WI38 (cell line): ENCODE results near the gene MAP3K14.

ENCODE experiments used
- H3K4me3 ChIP-seq: 2 replicates; pipeline ENCODE4 v1.5.1; 2011; ENCODE audit warnings: low read depth, mild to moderate bottlenecking, control low read depth, low read length
- TF ChIP-seq, protein P1 (sequence below): IDR thresholded peaks from 2 replicates; pipeline ENCODE4 v1.5.1; 2012; ENCODE audit warnings: low read depth, mild to moderate bottlenecking, control low read depth, low read length

Gene MAP3K14

GRCh38 chr17:45225051-45225700 lies 91.6 kb downstream of the MAP3K14 start:
- no peak overlapping the region for H3K4me3 ChIP-seq
- TF ChIP-seq, protein P1, sequence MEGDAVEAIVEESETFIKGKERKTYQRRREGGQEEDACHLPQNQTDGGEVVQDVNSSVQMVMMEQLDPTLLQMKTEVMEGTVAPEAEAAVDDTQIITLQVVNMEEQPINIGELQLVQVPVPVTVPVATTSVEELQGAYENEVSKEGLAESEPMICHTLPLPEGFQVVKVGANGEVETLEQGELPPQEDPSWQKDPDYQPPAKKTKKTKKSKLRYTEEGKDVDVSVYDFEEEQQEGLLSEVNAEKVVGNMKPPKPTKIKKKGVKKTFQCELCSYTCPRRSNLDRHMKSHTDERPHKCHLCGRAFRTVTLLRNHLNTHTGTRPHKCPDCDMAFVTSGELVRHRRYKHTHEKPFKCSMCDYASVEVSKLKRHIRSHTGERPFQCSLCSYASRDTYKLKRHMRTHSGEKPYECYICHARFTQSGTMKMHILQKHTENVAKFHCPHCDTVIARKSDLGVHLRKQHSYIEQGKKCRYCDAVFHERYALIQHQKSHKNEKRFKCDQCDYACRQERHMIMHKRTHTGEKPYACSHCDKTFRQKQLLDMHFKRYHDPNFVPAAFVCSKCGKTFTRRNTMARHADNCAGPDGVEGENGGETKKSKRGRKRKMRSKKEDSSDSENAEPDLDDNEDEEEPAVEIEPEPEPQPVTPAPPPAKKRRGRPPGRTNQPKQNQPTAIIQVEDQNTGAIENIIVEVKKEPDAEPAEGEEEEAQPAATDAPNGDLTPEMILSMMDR = no peak

GRCh38 chr17:45224671-45225050 lies 92.2 kb downstream of the MAP3K14 start:
- TF ChIP-seq, protein P1 = no peak
- no peak overlapping the region for H3K4me3 ChIP-seq

DNA sequence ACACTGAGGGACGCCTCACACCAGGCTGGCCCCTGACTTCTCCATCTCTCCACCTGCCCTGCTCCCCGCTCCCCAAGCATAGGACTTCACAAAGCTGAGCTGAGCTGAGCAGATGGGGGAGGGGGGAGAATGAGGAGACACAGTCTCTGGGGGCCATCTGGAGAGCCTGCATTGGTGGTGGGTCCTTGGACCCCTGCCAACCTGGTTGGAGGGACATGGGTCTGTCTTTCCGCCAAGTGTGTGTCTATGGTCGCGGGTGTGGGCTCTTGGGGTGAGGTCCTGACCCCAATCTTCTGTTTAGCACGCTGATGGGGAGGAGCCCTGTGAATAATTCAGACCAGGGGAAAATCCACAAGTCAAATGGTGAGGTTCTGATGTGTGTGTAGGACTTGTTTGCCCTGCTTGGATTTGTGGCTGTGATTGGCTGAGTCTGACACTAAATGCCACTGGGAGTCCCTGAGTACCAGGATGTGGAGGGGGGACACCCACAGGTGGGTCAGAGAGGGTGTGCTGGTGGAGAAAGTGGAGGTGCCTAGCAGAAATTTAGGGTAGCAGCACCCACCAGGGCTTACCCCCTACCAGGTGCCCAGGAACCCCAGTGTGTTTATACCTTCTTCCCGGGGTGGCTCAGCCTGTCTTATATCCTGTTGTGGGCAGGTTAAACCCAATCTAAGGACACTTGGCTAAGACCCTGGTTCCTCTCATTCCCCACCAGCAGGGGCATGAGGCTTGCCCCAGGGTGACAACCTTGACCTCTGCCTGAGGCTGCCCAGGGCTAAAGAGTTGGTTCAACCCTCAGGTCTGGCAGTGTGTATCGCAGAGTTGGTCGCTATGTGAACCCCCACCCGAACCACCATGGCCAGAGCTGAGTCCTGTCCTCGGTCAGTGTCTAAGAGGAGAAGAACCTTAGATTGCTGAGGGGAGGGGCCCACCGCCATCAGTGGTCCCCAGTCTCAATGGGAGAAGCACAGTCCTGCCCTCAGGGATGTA lies 93.0 kb downstream of the MAP3K14 start:
- TF ChIP-seq, protein P1 = no peak
- H3K4me3 ChIP-seq = no peak overlapping the region

- TF ChIP-seq, protein P1 = no peak
- H3K4me3 ChIP-seq = peak overlapping the region; percentile 53; the same call in 1 of the 2 replicates
Measured at GRCh38 chr17:45222996-45223538, 93.8 kb downstream of the MAP3K14 start.

DNA sequence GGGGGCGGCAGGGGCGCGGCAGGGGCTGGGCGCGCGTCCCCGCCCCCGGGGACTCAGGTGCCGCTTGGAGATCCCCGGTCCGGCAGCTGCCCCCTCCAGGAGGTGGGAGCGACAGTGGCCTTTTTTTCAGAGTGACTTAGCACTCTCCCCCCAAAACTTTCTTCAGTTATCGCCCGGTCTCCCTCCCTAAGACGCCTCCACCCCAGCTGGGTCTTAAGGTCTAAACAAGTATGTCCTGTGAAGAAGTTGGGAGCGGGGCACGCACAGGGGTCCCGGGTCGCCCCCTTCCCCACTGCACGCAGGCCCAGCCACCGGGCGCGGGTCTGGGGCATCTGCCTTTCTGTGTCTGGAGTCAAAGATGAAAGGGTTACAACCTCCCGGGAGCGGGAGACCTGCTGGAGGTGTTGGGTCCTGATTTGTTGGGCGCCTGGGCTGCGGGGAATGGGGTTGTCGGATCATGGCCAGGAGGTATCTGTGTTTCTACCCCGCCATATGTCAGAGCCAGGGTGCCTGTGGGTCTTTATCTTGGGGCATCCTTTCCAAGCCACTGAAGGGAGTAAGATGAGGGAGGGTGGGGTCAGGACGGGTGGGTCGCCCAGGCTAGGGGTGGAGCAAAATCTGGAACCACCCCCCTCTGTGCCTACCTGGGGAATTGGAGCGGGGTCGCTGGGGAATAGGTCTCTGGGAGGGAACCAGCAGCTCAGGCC lies 94.4 kb downstream of the MAP3K14 start:
- H3K4me3 ChIP-seq = peak overlapping the region; percentile 53
- TF ChIP-seq, protein P1 = no peak

DNA sequence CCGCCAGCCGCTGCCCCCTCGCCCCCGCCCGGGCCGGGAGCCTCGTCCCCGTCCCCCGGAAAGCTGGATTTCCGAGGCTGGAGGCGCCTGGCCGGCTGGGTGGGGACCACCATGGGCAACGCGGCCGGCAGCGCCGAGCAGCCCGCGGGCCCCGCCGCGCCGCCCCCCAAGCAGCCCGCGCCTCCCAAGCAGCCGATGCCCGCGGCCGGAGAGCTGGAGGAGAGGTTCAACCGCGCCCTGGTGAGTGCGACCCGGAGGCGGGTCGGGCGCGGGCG lies 94.9 kb downstream of the MAP3K14 start:
- H3K4me3 ChIP-seq = peak overlapping the region; percentile 53

More for the DNA sequence above, 94.9 kb downstream of the MAP3K14 start:
- TF ChIP-seq, protein P1 = no peak
